GM12891 (cell line): ENCODE results near the gene FIBP.
A peak's percentile ranks its signal among the peaks of the same experiment; 100 is the strongest.

ENCODE experiments used
- DNase-seq: peaks from one replicate; pipeline ENCODE4 v3.0.0; 2011; ENCODE audit warnings: low spot score; ENCODE audit not compliant: insufficient read length
- FAIRE-seq: peaks from 2 replicates; lab custom pipeline; 2011; peaks lifted over from hg19 to GRCh38; lab: Jason Lieb, UNC
- PAX5 ChIP-seq: IDR thresholded peaks from 2 replicates; pipeline ENCODE4 v1.6.1; 2011; ENCODE audit warnings: low read length, moderate library complexity, mild to moderate bottlenecking; ENCODE audit not compliant: insufficient read depth, severe bottlenecking
- POLR2A ChIP-seq: IDR thresholded peaks from 2 replicates; pipeline ENCODE4 v1.6.1; 2011; ENCODE audit warnings: low read depth, low read length, control low read depth
- POLR2AphosphoS5 ChIP-seq: IDR thresholded peaks from 2 replicates; pipeline ENCODE4 v1.6.1; 2011; ENCODE audit warnings: low read depth, low read length, control low read depth
- POU2F2 ChIP-seq: IDR thresholded peaks from 2 replicates; pipeline ENCODE4 v1.6.1; 2011; ENCODE audit warnings: low read depth, mild to moderate bottlenecking, control low read depth, low read length, moderate library complexity
- SPI1 ChIP-seq: IDR thresholded peaks from 2 replicates; pipeline ENCODE4 v1.6.1; 2011; ENCODE audit warnings: low read depth, low read length, control low read depth
- TAF1 ChIP-seq: IDR thresholded peaks from 2 replicates; pipeline ENCODE4 v1.6.1; 2011; ENCODE audit warnings: low read depth, low read length, control low read depth

Gene FIBP

GRCh38 chr11:65843811-65844210 is 44.5 kb downstream of the FIBP start:
- FAIRE-seq: no peak
- TF ChIP-seq POLR2AphosphoS5 (no peak), SPI1 (no peak), PAX5 (no peak), POU2F2 (no peak), TAF1 (no peak), POLR2A (no peak)
- no peak for DNase-seq

GRCh38 chr11:65842144-65842543 is 46.1 kb downstream of the FIBP start:
- TF ChIP-seq POLR2A (no peak), SPI1 (no peak), PAX5 (no peak), POLR2AphosphoS5 (no peak), TAF1 (no peak), POU2F2 (no peak)
- DNase-seq: no peak
- FAIRE-seq: peak; percentile 43

GRCh38 chr11:65834202-65834601 is 54.1 kb downstream of the FIBP start:
- no peak for DNase-seq
- TF ChIP-seq POLR2A (no peak), TAF1 (no peak), POU2F2 (no peak), SPI1 (no peak), PAX5 (no peak), POLR2AphosphoS5 (no peak)
- no peak for FAIRE-seq
